Keratinocyte (primary cell): Measurements from ENCODE around the gene CD74. TPM values are rescaled to one million over a fixed set of nuclear protein-coding genes. Genes with fewer than 3 reads are reported as not detected.

Experiments
- DNase-seq: peaks from one replicate; pipeline ENCODE4 v3.0.0-alpha.2; 2011; ENCODE audit warnings: low read depth, missing footprints, low spot score
- FAIRE-seq: peaks from 2 replicates; lab custom pipeline; 2011; peaks lifted over from hg19 to GRCh38; lab: Jason Lieb, UNC
- H2AFZ ChIP-seq: 2 replicates; pipeline ENCODE4 v1.6.0; 2012; ENCODE audit warnings: low read length, control low read depth, inconsistent platforms; ENCODE audit not compliant: control insufficient read depth
- H3K27ac ChIP-seq: 2 replicates; pipeline ENCODE4 v1.5.1; 2011; ENCODE audit warnings: low read length; ENCODE audit not compliant: control insufficient read depth, insufficient read depth
- H3K27me3 ChIP-seq: 3 replicates; pipeline ENCODE4 v1.6.0; 2011; ENCODE audit warnings: low read length; ENCODE audit not compliant: control insufficient read depth, insufficient read depth; ENCODE audit errors: extremely low read depth
- H3K36me3 ChIP-seq, 2 experiments: 2 replicates in 1 of 2; 3 replicates in 1 of 2; pipeline ENCODE4 v1.5.1; 2011; ENCODE audit warnings: low read length in 2 of 2, mild to moderate bottlenecking in 1 of 2; ENCODE audit not compliant: control insufficient read depth in 2 of 2, insufficient read depth in 2 of 2; ENCODE audit errors: extremely low read depth in 1 of 2
- H3K4me1 ChIP-seq: 3 replicates; pipeline ENCODE4 v1.5.1; 2011; ENCODE audit warnings: low read length; ENCODE audit not compliant: control insufficient read depth, insufficient read depth; ENCODE audit errors: extremely low read depth
- H3K4me2 ChIP-seq: 3 replicates; pipeline ENCODE4 v1.6.0; 2011; ENCODE audit warnings: low read depth, low read length; ENCODE audit not compliant: control insufficient read depth, insufficient read depth; ENCODE audit errors: extremely low read depth
- H3K4me3 ChIP-seq, 3 experiments: fragments of 200-600 bp in 1 of 3; sonication (generic) in 1 of 3; 2 replicates in 2 of 3; 3 replicates in 1 of 3; pipeline ENCODE4 v1.5.1; 2011 to 2016; ENCODE audit warnings: low read length in 3 of 3, mild to moderate bottlenecking in 3 of 3, control low read depth in 2 of 3, inconsistent platforms in 1 of 3, low read depth in 1 of 3, mixed read lengths in 1 of 3, mixed run types in 1 of 3, moderate library complexity in 1 of 3; ENCODE audit not compliant: control insufficient read depth in 2 of 3, insufficient read depth in 2 of 3; ENCODE audit errors: extremely low read depth in 1 of 3
- H3K79me2 ChIP-seq: 2 replicates; pipeline ENCODE4 v1.6.0; 2012; ENCODE audit warnings: low read length; ENCODE audit not compliant: control insufficient read depth, insufficient read depth
- H3K9ac ChIP-seq: 3 replicates; pipeline ENCODE4 v1.6.0; 2011; ENCODE audit warnings: low read length; ENCODE audit not compliant: control insufficient read depth, insufficient read depth; ENCODE audit errors: extremely low read depth
- H3K9me1 ChIP-seq: 3 replicates; pipeline ENCODE4 v1.6.0; 2011; ENCODE audit warnings: low read length; ENCODE audit not compliant: control insufficient read depth, insufficient read depth; ENCODE audit errors: extremely low read depth
- H3K9me3 ChIP-seq: 2 replicates; pipeline ENCODE4 v1.5.1; 2012; ENCODE audit warnings: low read depth, low read length; ENCODE audit not compliant: control insufficient read depth
- H4K20me1 ChIP-seq: 3 replicates; pipeline ENCODE4 v1.6.0; 2011; ENCODE audit warnings: low read length; ENCODE audit not compliant: control insufficient read depth, insufficient read depth; ENCODE audit errors: extremely low read depth
- CTCF ChIP-seq, 3 experiments: IDR thresholded peaks in 1 of 3; conservative IDR thresholded peaks in 1 of 3; optimal IDR thresholded peaks in 1 of 3; 2 replicates in 2 of 3; 3 replicates in 1 of 3; pipeline versions ENCODE3 to v1.5.1; 2011; ENCODE audit warnings: low read length in 3 of 3, mild to moderate bottlenecking in 3 of 3, moderate library complexity in 2 of 3, control low read depth in 1 of 3, inconsistent platforms in 1 of 3; ENCODE audit not compliant: insufficient read depth in 2 of 3; ENCODE audit errors: extremely low read depth in 1 of 3
- EZH2 ChIP-seq: IDR thresholded peaks from one replicate; pipeline ENCODE4 v1.6.1; 2012; ENCODE audit warnings: inconsistent platforms, mild to moderate bottlenecking, low read length, moderate library complexity
- dilution Hi-C: fragments of 300-500 bp; cut with MboI; formaldehyde crosslinking; loops from one replicate; pipeline ENCODE4 v1.7.0; 2020; ENCODE audit warnings: low sequenced_read_pairs; ENCODE audit not compliant: extremely low pct_ligation_motif_present
- polyA plus RNA-seq, 5 experiments: library from polyadenylated mRNA; depleted of rRNA in 3 of 5; stranded (reverse) in 3 of 5; stranded (forward) in 1 of 5; unstranded in 1 of 5; fragments of >200 nt; gene quantifications; 1 replicate in 1 of 5; 2 replicates in 3 of 5; 3 replicates in 1 of 5; pipeline versions ENCODE4 v1.2.1 to v1.2.3, GENCODE V29; 2011 to 2012; ENCODE audit warnings: missing spikeins in 2 of 5, low read depth in 1 of 5, low replicate concordance in 1 of 5

CD74 gene
- polyA plus RNA-seq, 1 donor (not counting 4 experiments of a cell fraction or from before 2014, with no cell fraction given), result 0.71 TPM

DNA sequence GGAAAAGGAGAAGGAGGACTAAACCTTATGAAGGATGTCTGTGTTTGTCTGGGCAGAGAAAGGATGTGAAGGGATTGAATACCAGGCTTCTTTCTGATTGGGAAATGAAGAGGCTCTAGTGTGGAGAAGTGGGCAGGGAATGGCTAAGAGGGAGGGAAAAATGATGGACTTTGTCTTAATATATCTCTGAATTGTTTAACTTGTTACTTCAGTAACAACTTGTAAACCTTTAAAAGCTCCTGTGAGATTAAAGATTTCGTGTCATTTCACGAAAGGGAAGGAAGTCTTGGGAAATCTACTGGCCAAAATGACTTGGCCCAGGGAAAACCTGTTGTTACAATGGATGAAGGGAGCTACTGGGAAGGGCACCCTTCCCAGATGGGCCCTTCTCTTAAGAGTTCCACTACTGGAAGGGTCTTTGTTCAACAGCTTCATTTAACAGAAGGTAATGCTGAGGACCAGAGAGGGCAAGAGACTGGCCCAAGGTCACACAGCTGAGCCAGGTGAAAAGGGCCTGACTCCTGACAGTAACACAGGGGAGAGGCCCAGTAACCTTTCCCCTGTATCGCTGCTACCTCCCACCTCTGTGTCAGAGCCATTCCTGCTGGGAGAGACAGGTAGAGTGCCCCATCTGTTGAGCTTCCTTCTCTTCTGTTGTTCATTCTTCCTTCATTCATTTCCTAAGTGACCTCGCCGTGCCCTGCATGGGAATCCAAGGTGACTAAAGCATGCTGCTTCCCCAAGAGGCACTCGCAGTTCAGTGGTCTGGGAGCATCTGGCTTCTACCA is 60.3 kb downstream of the CD74 start:
- Histone ChIP-seq H3K4me3 (no peak overlapping the region), H3K27me3 (no peaks in the 10 kb centered on the region), H3K4me2 (no peak overlapping the region), H3K4me1 (peaks cover 9% of the 10 kb centered on the region), H2AFZ (no peak overlapping the region), H3K9me1 (no peaks in the 10 kb centered on the region), H3K9ac (no peak overlapping the region), H3K9me3 (no peaks in the 10 kb centered on the region), H3K27ac (no peak overlapping the region), H4K20me1 (no peaks in the 10 kb centered on the region), H3K36me3 (no peaks in the 10 kb centered on the region), H3K79me2 (no peaks in the 10 kb centered on the region)
- TF ChIP-seq CTCF (optimal IDR thresholded peaks at IDR 0.05 in 1 of 3, IDR thresholded peaks at IDR 0.05 in 1 of 3, conservative IDR thresholded peaks at IDR 0.05 in 1 of 3; ENCODE audit: extremely low read depth in 1 of 3, insufficient read depth in 2 of 3, low read length in 3 of 3) (no peak), EZH2 (no peak)
- DNase-seq (no peak), FAIRE-seq (no peak)
- dilution Hi-C loops, result no loop called here

Other genes with a start within 250 kb of the CD74 start
- not detected in 3 replicates for gene CDX1, start 246.1 kb downstream of the CD74 start, polyA plus RNA-seq
- gene SLC6A7, start 222.8 kb downstream of the CD74 start, polyA plus RNA-seq, result not detected in 3 replicates
- 0.03 to 0.05 TPM in 2 of 3 replicates, not detected in the other for gene CAMK2A, start 123.1 kb downstream of the CD74 start, polyA plus RNA-seq
- 1.7 to 3.8 TPM (median 2.4 TPM) in 3 replicates for gene ARSI, start 110.0 kb downstream of the CD74 start, polyA plus RNA-seq
- gene TCOF1, start 55.2 kb downstream of the CD74 start, polyA plus RNA-seq, result 7.9 to 23.3 TPM (median 13.6 TPM) in 3 replicates
- 3,540 to 4,624 TPM (median 3,588 TPM) in 3 replicates for gene RPS14, start 36.8 kb upstream of the CD74 start, polyA plus RNA-seq
- 24.9 to 43.5 TPM (median 36.2 TPM) in 3 replicates for gene NDST1, start 95.2 kb upstream of the CD74 start, polyA plus RNA-seq
- 6.0 to 11.2 TPM (median 10.7 TPM) in 3 replicates for gene SYNPO, start 227.8 kb upstream of the CD74 start, polyA plus RNA-seq
- 0.03 to 0.05 TPM in 2 of 3 replicates, not detected in the other for gene MYOZ3, start 248.3 kb upstream of the CD74 start, polyA plus RNA-seq